ENCODE data around the gene IMPG2.

DNA sequence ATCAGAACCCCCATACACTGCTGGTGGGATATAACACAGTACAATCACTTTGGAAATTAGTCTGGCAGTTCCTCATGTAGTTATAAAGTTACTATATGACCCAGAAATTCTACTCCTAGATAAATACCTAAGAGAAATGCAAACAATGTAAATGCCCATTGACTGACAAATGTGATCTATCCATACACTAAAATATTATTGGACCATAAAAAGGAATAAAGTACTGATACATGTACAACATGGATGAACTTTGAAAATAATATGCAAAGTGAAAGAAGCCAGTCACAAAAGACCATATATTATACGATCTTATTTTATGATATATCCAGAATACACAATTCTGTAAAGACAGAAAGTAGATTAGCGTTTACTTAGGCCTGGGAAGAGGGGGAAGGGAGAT is 7.8 kb downstream of the IMPG2 start:
- no peak for TF ChIP-seq CTCF (conservative IDR thresholded peaks at IDR 0.05; ENCODE audit: low read depth, low read length)
- no peak for TF ChIP-seq EZH2 (IDR thresholded peaks at IDR 0.05; ENCODE audit: borderline replicate concordance, low read depth, low read length, poor library complexity, severe bottlenecking)

Data from A673 (cell line).